ENCODE results near the gene SIRPG.

SIRPG gene

DNA sequence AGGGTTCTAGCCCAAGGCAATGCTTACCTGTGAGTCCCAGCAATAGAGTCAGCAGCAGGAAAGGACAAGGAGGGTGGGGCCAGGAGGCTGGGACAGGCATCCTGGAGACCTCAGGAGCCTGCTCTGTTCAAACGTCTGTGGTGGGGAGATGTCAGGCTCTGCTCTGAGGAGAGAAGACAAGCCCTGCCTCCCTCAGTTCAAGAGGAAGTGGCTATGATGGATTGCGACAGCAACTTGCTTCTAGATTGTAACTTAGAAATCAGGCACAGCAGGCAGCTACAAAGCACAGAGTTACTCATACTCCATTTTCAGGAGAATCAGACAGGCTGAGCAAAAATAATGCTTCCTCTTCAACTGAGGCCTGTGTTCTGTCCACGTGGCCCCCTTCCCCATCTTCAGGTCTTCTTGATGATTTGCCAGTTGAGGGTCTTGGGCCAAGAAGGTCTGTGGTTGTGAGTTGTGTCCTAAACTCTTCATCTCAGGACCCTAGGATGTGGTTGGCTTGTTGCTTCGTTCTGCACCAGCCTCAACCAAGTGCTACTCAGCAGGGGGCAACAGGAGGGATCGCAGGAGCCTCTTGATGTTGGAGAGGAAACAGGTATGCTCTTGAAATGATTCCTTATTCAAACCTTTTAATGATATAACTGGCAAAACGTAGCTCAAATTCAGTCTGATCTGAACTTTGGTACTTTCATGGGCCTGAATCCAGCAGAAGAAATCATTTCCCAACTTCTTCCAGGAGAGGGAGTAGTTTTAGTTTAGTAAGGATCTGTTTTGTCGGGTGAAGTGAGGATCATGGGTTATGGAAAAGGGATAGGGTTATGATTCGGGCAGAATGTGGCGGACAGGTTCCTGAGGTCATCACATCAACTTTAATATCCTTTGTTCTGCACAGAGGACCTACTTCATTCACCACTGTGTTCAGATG lies 68.8 kb downstream of the SIRPG start:
- DNase-seq: no peak

DNA sequence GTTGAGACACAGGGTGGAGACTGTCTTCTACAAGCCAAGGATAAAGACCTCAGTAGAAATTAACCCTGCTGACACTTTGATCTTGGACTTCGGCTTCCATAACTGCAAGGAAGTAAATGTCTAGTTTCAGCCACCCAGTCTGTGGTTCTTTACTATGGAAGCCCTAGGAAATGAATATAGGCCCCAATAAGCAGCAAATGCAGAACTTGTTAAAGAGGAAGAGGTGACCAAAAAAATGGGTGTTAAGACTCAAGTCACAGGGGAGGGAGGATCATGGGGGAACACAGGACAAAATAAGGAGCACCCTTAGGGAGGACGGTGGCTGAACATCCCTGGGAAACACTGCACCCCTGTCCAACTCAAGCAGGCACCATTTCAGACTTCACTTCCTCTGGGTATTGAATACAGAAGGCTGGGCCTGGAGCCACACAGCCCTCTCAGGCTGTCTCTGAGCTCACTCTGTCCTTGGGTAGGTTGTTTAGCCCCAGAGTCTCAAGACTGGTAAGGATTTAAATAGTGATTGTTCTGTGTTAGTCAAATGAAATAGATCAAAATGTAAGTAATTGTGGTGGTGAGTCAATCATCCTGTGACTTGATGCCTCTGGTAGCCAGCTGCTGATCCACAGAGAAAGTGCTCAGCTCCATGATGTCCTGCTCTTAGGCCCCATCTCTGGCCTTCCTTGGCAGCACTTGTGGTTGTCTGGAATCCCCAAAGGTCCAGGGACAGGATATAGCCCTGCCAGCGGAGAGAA lies 69.6 kb downstream of the SIRPG start:
- DNase-seq: no peak

DNA sequence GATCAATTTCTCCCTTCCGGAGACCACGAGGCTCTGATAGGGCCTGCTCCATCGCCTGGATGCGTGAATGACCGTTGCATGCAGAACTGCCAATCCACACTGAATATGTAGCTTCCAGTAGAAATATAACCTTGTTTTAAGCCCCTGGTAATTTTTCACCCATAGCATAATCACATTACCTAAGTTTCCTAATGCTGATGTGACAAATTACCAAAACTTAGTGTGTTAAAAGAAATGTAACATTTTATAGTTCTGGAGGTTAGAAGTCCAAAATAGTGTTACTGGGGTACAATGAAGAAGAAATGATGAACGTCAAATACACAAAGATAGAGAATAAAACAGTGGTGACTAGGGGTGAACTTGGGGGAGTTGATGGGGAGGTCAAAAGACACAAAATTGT lies 78.1 kb downstream of the SIRPG start:
- DNase-seq: no peak

All from GOT3 (cell line).